Endometrium (tissue), 2 donors: Measurements from ENCODE around the gene FAM20C.
"Not testable (repeated sequence)": the region's sequence is repeated elsewhere in the genome, so short reads cannot be mapped to it uniquely, and the experiment has no call there.

Source experiments
- FAIRE-seq: peaks from 2 replicates; lab custom pipeline; 2012; peaks lifted over from hg19 to GRCh38; lab: Jason Lieb, UNC
- donor health status: control.
- donor health status: control.

FAM20C gene

GRCh38 chr7:259191-259505 is 66.8 kb downstream of the FAM20C start:
- no peak for FAIRE-seq

GRCh38 chr7:259751-260405 is 67.5 kb downstream of the FAM20C start:
- no peak for FAIRE-seq

- no peak for FAIRE-seq
These were observed 68.3 kb downstream of the FAM20C start for GRCh38 chr7:260441-261281.

- FAIRE-seq, result no peak
These were observed 69.2 kb downstream of the FAM20C start for GRCh38 chr7:261341-262250.

- FAIRE-seq, result no peak
These were observed 69.8 kb downstream of the FAM20C start for GRCh38 chr7:262251-262572.

- FAIRE-seq, result not testable (repeated sequence)
These were observed 70.4 kb downstream of the FAM20C start for GRCh38 chr7:262631-263311.

GRCh38 chr7:263483-264351 is 71.3 kb downstream of the FAM20C start:
- not testable (repeated sequence) for FAIRE-seq

- FAIRE-seq, result no peak
These were observed 72.3 kb downstream of the FAM20C start for GRCh38 chr7:264541-265191.

GRCh38 chr7:265192-265997 is 73.0 kb downstream of the FAM20C start:
- FAIRE-seq, result no peak

GRCh38 chr7:265998-266850 is 73.9 kb downstream of the FAM20C start:
- FAIRE-seq, result no peak

- no peak for FAIRE-seq
These were observed 74.8 kb downstream of the FAM20C start for GRCh38 chr7:266851-267840.

- FAIRE-seq, result no peak
These were observed 76.6 kb downstream of the FAM20C start for GRCh38 chr7:268991-269390.

GRCh38 chr7:269721-270120 is 77.3 kb downstream of the FAM20C start:
- no peak for FAIRE-seq

- FAIRE-seq, result no peak
These were observed 78.1 kb downstream of the FAM20C start for GRCh38 chr7:270351-270983.

- no peak for FAIRE-seq
These were observed 79.1 kb downstream of the FAM20C start for GRCh38 chr7:271266-272107.

- FAIRE-seq, result no peak
These were observed 79.8 kb downstream of the FAM20C start for GRCh38 chr7:272108-272615.
